Activated T-helper 17 cell treated with anti-CD3 and anti-CD28 coated beads, Interleukin-2, amount 50 U/mL, for 72 hours (primary cell): ENCODE data around the gene ZMYND19. TPM values are rescaled to one million over a fixed set of nuclear protein-coding genes. Genes with fewer than 3 reads are reported as not detected.
A peak's percentile ranks its signal among the peaks of the same experiment; 100 is the strongest.
"Not testable (repeated sequence)": the region's sequence is repeated elsewhere in the genome, so short reads cannot be mapped to it uniquely, and the experiment has no call there.

Experiments used
- ATAC-seq: fragments of 150-1000 bp; cut with Tn5 transposase; replicated peaks from 2 replicates; pipeline ENCODE4 v1.10.0; 2021; ENCODE audit warnings: mild to moderate bottlenecking, moderate library complexity
- H3K27ac Mint-ChIP-seq: one replicate; pipeline ENCODE4 v1.8.0; 2022; ENCODE audit warnings: mixed read lengths
- H3K27me3 Mint-ChIP-seq: one replicate; pipeline ENCODE4 v1.8.0; 2022; ENCODE audit warnings: mixed read lengths
- H3K36me3 Mint-ChIP-seq: one replicate; pipeline ENCODE4 v1.8.0; 2022; ENCODE audit warnings: low read depth, mild to moderate bottlenecking, mixed read lengths
- H3K4me1 Mint-ChIP-seq: one replicate; pipeline ENCODE4 v1.8.0; 2022; ENCODE audit warnings: mixed read lengths
- H3K4me3 Mint-ChIP-seq: one replicate; pipeline ENCODE4 v1.8.0; 2022; ENCODE audit warnings: mild to moderate bottlenecking, mixed read lengths
- H3K9me3 Mint-ChIP-seq: one replicate; pipeline ENCODE4 v1.8.0; 2022; ENCODE audit warnings: mixed read lengths
- total RNA-seq, 2 donors: library from RNA; stranded (reverse); gene quantifications; one replicate each; pipeline ENCODE4 v1.2.3, GENCODE V29; 2022

ZMYND19 gene
- total RNA-seq, 2 donors from 2014 or later = 27.2 to 43.6 TPM

DNA sequence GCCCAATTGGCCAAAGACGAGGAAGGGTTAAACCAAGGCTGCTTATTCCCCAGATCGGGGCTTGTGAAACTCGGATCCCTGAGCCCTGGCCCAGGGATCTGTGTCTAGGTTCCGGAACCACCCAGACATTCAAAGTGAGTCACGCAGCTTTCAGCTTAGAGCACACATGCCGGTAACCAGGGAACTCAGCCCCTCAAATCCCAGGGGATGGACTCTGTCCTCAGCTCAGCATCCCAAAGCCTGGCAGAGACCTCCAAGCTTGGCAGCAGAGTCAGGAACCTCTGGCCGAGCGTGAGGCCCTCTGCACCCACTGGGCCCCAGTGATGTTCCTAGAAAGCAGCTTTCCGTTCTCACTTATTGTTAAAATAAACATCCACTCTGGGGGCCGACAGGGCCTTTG, 45.2 kb downstream of the ZMYND19 start:
- Mint-ChIP-seq H3K4me1 (no peaks in the 10 kb centered on the region), H3K9me3 (no peaks in the 10 kb centered on the region), H3K27me3 (no peaks in the 10 kb centered on the region), H3K4me3 (no peak overlapping the region), H3K27ac (no peak overlapping the region), H3K36me3 (no peaks in the 10 kb centered on the region)
- ATAC-seq = no peak

DNA sequence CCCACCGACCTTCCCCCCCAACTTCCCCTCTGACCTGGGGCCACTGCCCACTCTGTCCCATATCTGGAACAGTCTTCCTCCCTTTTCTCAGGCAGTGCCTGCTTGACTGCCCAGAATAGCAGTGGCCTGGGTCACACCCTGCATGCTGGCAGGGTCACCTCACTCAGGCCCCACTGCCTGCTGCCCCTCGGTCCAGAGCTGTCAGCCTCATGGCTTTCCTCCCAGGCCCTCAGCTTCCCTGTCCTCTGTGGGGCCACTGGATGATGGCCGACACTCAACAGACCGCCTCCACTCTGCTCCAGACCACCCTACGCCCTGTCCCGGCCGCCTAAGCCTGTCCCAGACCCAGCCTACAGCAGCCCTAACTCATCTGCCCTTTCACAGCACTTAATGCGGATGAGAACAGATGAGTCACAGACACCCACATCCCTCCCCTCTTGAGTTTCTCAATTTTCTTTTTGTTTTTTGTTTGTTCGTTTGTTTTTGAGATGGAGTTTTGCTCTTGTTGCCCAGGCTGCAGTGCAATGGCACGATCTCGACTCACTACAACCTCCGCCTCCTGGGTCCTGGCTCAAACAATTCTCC, 46.0 kb downstream of the ZMYND19 start:
- no peaks in the 10 kb centered on the region for H3K9me3 Mint-ChIP-seq
- H3K4me3 Mint-ChIP-seq = no peak overlapping the region
- no peaks in the 10 kb centered on the region for H3K27me3 Mint-ChIP-seq
- no peaks in the 10 kb centered on the region for H3K36me3 Mint-ChIP-seq
- no peaks in the 10 kb centered on the region for H3K4me1 Mint-ChIP-seq
- H3K27ac Mint-ChIP-seq = peak overlapping the region; percentile 41
- ATAC-seq = peak; percentile 67

DNA sequence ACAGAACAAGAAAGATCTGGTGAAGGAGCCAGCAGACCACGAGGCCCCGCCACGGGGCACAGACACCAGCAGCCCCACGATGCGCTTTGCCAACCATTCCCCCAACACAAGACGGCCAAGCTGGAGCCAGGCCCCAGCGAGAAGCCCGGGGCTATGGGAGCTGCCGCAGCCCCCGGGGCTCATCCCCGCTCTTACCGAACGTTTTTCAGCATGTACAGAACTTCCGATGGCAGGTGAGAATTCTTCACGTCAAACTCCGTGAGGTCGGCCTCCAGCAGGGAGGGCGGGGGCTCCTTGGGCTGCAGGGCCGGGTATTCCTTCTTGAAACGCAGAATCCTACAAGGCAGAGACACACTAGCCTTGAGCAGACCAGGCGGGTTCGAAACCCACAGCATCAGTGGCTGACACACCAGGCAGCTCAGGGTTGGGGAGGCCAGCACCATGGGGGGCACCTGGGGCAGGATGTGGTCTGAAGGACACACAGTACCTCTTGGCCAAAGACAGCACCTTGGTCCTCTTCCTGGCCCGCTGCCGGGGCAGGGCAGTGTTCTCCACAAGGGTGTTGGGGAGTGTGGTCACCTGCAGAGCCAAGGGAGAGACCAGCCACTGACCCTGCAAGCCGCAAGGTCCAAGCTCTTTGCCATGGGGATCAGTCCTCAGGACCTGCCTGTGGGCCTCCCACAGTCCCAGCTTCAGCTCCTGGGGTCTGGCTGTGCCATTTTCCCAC, 46.9 kb downstream of the ZMYND19 start:
- no peaks in the 10 kb centered on the region for H3K36me3 Mint-ChIP-seq
- no peak for ATAC-seq
- no peaks in the 10 kb centered on the region for H3K4me1 Mint-ChIP-seq
- H3K27me3 Mint-ChIP-seq = no peaks in the 10 kb centered on the region
- no peaks in the 10 kb centered on the region for H3K9me3 Mint-ChIP-seq
- H3K4me3 Mint-ChIP-seq = no peak overlapping the region
- no peak overlapping the region for H3K27ac Mint-ChIP-seq

DNA sequence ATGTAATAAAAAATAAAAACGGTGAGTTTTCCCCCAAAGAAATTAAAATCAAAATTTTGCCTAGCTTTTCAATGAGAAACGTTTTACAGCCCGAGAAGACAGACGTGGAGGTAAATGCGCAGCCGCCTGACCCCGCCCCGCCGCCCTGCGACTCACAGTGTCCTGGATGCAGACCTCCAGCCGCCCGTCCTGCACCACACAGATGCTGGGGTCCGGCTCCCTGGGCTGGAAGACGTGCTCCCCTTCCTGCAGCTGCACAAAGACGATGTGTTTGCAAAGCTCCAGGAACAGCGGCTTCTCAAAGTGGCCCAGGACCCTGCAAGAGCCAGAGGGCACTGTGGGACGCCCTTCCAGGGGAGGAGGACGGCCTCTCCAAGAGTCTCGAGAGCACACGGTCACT, 47.8 kb downstream of the ZMYND19 start:
- no peaks in the 10 kb centered on the region for H3K4me1 Mint-ChIP-seq
- no peak for ATAC-seq
- no peaks in the 10 kb centered on the region for H3K27me3 Mint-ChIP-seq
- H3K4me3 Mint-ChIP-seq = no peak overlapping the region
- no peaks in the 10 kb centered on the region for H3K9me3 Mint-ChIP-seq
- no peak overlapping the region for H3K27ac Mint-ChIP-seq
- H3K36me3 Mint-ChIP-seq = no peaks in the 10 kb centered on the region

DNA sequence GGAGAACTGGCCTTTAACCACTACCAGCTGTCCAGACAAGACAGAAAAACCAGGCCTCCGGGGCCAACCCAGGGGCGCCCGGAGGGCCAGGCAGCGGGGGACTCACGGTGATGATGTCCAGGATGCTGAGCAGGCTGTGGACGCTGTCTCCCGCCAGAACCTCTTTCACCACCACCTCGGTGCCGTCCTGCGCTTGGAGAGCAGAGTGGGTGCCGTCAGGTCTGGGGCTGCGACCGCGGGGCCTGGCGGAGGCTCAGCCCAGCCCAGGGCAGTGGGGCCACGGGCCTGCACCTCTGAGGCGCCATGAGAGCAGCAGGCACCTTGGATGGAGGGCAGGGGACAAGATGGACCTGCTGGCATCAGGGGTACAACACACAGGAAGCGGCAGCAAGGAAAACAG, 49.8 kb downstream of the ZMYND19 start:
- H3K36me3 Mint-ChIP-seq = no peaks in the 10 kb centered on the region
- ATAC-seq = no peak
- no peaks in the 10 kb centered on the region for H3K27me3 Mint-ChIP-seq
- no peak overlapping the region for H3K4me3 Mint-ChIP-seq
- H3K4me1 Mint-ChIP-seq = peaks cover 11% of the 10 kb centered on the region
- no peak overlapping the region for H3K27ac Mint-ChIP-seq
- no peaks in the 10 kb centered on the region for H3K9me3 Mint-ChIP-seq

DNA sequence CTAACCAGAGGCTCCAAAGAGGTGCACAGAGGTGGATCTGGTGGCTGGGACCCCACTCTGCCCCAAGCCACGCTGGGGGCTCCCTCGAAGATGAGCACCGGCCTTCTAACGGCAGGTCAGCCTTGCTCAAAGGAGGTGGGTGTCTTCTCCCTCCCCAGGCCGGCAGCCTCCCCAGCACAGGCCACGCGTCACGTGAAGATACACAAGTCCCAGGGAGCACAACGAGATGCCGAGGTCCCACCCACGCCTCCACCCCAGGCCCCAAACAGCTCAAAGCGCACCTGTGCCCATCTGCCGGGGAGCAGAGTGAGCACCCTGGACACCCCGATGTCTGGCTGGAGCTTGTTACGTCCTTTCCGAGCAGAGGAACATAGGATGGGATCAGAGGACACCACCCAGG, 52.3 kb downstream of the ZMYND19 start:
- no peaks in the 10 kb centered on the region for H3K9me3 Mint-ChIP-seq
- ATAC-seq = no peak
- no peak overlapping the region for H3K27ac Mint-ChIP-seq
- H3K36me3 Mint-ChIP-seq = no peaks in the 10 kb centered on the region
- H3K27me3 Mint-ChIP-seq = no peaks in the 10 kb centered on the region
- H3K4me3 Mint-ChIP-seq = no peak overlapping the region
- peaks cover 18% of the 10 kb centered on the region for H3K4me1 Mint-ChIP-seq

DNA sequence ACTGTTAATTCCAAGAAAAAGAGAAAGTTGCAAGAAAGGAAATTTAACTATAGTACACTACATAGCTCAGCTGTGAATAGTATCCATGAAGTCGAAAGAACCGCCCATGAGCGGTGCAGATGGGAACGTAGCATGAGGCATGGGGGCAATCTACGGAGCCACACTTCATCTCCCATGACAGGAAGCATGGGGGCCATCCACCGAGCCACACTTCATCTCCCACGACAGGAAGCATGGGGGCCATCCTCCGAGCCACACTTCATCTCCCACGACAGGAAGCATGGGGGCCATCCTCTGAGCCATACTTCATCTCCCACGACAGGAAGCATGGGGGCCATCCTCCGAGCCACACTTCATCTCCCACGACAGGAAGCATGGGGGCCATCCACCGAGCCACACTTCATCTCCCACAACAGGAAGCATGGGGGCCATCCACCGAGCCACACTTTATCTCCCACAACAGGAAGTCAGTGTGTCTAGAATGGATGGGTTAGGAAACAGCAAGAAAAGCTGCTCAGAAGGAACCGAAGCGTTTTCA, 53.6 kb downstream of the ZMYND19 start:
- Mint-ChIP-seq H3K4me1 (peaks cover 18% of the 10 kb centered on the region), H3K27ac (peak overlapping the region; percentile 75), H3K4me3 (peak overlapping the region; percentile 48)
- H3K36me3 Mint-ChIP-seq, H3K27me3 Mint-ChIP-seq, ATAC-seq, H3K9me3 Mint-ChIP-seq: not testable (repeated sequence)

DNA sequence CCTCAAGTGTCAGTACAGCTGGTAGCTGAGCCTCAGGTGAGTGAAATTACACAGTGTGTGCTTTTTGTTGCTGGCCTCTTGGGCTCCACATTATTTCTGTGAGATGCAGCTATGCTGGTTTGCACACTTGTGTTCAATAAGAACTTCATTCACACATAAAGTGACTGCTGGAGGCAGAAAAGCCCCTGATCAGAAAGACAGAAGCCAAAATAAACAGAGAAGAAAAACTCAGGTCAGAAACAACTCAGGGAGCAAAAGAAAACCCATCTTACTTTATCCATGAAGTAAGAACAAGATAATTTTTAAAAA, 55.2 kb downstream of the ZMYND19 start:
- H3K27me3 Mint-ChIP-seq = no peaks in the 10 kb centered on the region
- ATAC-seq = no peak
- peak overlapping the region; percentile 7 for H3K4me3 Mint-ChIP-seq
- H3K4me1 Mint-ChIP-seq = peaks cover 18% of the 10 kb centered on the region
- H3K36me3 Mint-ChIP-seq = no peaks in the 10 kb centered on the region
- no peaks in the 10 kb centered on the region for H3K9me3 Mint-ChIP-seq
- H3K27ac Mint-ChIP-seq = peak overlapping the region; percentile 51

DNA sequence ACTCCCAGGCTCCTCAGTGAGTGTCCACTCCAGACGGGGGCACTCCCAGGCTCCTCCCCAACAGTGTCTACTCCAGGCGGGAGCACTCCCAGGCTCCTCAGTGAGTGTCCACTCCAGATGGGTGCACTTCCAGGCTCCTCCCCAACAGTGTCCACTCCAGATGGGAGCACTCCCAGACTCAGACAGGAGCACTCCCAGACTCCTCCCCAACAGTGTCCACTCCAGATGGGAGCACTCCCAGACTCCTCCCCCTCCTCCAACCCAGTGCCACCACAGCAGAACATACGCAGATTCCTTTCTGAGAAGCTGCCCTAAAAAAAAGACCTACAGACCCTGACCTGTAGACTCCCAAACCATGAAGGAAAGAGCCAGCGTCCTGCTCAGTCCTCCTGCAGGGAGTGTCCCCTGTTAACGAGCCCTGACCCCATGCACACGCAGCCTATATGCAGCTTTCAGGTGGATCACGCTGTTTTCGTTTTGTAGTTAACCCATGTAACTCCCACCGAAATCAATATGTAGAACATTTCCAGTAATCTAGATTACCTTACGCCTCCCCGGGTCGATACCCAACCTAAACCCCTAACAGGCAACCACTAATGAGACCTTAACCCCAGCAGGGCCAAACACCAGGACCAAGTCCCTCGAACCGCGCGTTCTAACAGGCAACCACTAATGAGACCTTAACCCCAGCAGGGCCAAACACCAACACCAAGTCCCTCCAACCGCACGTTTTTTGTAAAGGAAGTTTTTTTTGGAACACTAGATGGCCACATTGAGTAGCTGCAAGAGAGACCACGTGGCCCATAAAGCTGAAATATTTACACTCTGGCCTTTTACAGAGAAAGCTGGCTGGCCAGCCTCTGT, 55.8 kb downstream of the ZMYND19 start:
- Mint-ChIP-seq H3K4me3 (peak overlapping the region; percentile 7), H3K9me3 (no peaks in the 10 kb centered on the region), H3K27ac (peak overlapping the region; percentile 51), H3K36me3 (no peaks in the 10 kb centered on the region), H3K4me1 (peaks cover 18% of the 10 kb centered on the region), H3K27me3 (no peaks in the 10 kb centered on the region)
- peak; percentile 64 for ATAC-seq

DNA sequence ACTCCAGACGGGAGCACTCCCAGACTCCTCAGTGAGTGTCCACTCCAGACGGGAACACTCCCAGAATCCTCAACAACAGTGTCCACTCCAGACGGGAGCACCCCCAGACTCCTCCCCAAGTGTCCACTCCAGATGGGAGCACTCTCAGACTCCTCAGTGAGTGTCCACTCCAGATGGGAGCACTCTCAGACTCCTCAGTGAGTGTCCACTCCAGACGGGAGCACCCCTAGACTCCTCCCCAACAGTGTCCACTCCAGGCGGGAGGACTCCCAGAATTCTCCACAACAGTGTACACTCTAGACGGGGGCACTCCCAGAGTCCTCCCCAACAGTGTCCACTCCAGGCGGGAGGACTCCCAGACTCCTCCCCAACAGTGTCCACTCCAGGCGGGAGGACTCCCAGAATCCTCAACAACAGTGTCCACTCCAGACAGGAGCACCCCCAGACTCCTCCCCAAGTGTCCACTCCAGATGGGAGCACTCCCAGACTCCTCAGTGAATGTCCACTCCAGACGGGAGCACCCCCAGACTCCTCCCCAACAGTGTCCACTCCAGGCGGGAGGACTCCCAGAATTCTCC, 57.3 kb downstream of the ZMYND19 start:
- not testable (repeated sequence) for H3K27me3 Mint-ChIP-seq, H3K9me3 Mint-ChIP-seq, H3K36me3 Mint-ChIP-seq, H3K4me3 Mint-ChIP-seq, H3K27ac Mint-ChIP-seq, ATAC-seq
- peaks cover 18% of the 10 kb centered on the region for H3K4me1 Mint-ChIP-seq

Other genes starting within 250 kb of the ZMYND19 start
- gene EXD3, start 167.3 kb downstream of the ZMYND19 start, total RNA-seq = 1 to 10 TPM; 8.8 to 10.0 TPM
- gene NOXA1, start 167.1 kb downstream of the ZMYND19 start, total RNA-seq = under 1 TPM; 0.39 to 0.58 TPM
- not detected for gene ENTPD8, start 149.2 kb downstream of the ZMYND19 start, total RNA-seq
- 10 to 100 TPM; 26.6 to 35.5 TPM for gene NSMF, start 131.2 kb downstream of the ZMYND19 start, total RNA-seq
- gene PNPLA7, start 40.1 kb downstream of the ZMYND19 start, total RNA-seq = 1 to 10 TPM; 2.9 to 5.1 TPM
- gene MRPL41, start 38.6 kb downstream of the ZMYND19 start, total RNA-seq = 10 to 100 TPM; 23.3 to 45.5 TPM
- gene DPH7, start 11.6 kb downstream of the ZMYND19 start, total RNA-seq = 10 to 100 TPM; 26.7 to 35.5 TPM
- gene ARRDC1, start 15.2 kb upstream of the ZMYND19 start, total RNA-seq = 10 to 100 TPM; 39.0 to 43.0 TPM
- 10 to 100 TPM; 77.2 to 77.8 TPM for gene EHMT1, start 28.5 kb upstream of the ZMYND19 start, total RNA-seq